H9 (cell line): Measurements from ENCODE around the gene OPALIN. TPM values are rescaled to one million over a fixed set of nuclear protein-coding genes. Genes with fewer than 3 reads are reported as not detected.
A peak's percentile ranks its signal among the peaks of the same experiment; 100 is the strongest.

Experiments used
- DNase-seq: peaks from one replicate; pipeline ENCODE4 v3.0.0-alpha.2; 2017
- H2AFZ ChIP-seq: one replicate; pipeline ENCODE4 v1.6.1; 2013; ENCODE audit warnings: mild to moderate bottlenecking, low read length, control low read depth, moderate library complexity
- H2AK5ac ChIP-seq: 2 replicates; pipeline ENCODE4 v1.6.1; 2013; ENCODE audit warnings: low read length, control low read depth, mixed read lengths; ENCODE audit not compliant: insufficient read length
- H2BK120ac ChIP-seq: one replicate; pipeline ENCODE4 v1.6.1; 2013; ENCODE audit warnings: low read depth, mild to moderate bottlenecking, low read length, control low read depth, inconsistent platforms; ENCODE audit not compliant: poor library complexity, severe bottlenecking
- H2BK12ac ChIP-seq: 2 replicates; pipeline ENCODE4 v1.6.1; 2013; ENCODE audit warnings: low read length, control low read depth, mixed read lengths, low read depth; ENCODE audit not compliant: insufficient read length
- H2BK15ac ChIP-seq: 2 replicates; pipeline ENCODE4 v1.6.1; 2013; ENCODE audit warnings: low read depth, low read length, control low read depth
- H2BK20ac ChIP-seq: one replicate; pipeline ENCODE4 v1.6.1; 2013; ENCODE audit warnings: low read depth, mild to moderate bottlenecking, low read length, control low read depth, inconsistent platforms; ENCODE audit not compliant: poor library complexity, severe bottlenecking
- H2BK5ac ChIP-seq: 2 replicates; pipeline ENCODE4 v1.6.1; 2013; ENCODE audit warnings: low read length, control low read depth, mixed read lengths; ENCODE audit not compliant: insufficient read length
- H3K14ac ChIP-seq: 2 replicates; pipeline ENCODE4 v1.6.1; 2013; ENCODE audit warnings: low read length, control low read depth; ENCODE audit not compliant: insufficient read depth
- H3K18ac ChIP-seq: 2 replicates; pipeline ENCODE4 v1.6.1; 2013; ENCODE audit warnings: low read depth, mild to moderate bottlenecking, mixed read lengths, low read length, control low read depth; ENCODE audit not compliant: insufficient read length
- H3K23ac ChIP-seq: 2 replicates; pipeline ENCODE4 v1.6.1; 2013; ENCODE audit warnings: low read length, control low read depth, mixed read lengths, low read depth; ENCODE audit not compliant: insufficient read length
- H3K23me2 ChIP-seq: 2 replicates; pipeline ENCODE4 v1.6.1; 2013; ENCODE audit warnings: low read depth, mild to moderate bottlenecking, mixed read lengths, low read length, control low read depth; ENCODE audit not compliant: insufficient read length, poor library complexity, severe bottlenecking
- H3K27ac ChIP-seq: 2 replicates; pipeline ENCODE4 v1.5.1; 2013; ENCODE audit warnings: low read length, control low read depth, mixed read lengths, low read depth; ENCODE audit not compliant: insufficient read length
- H3K27me3 ChIP-seq: 2 replicates; pipeline ENCODE4 v1.6.1; 2013; ENCODE audit warnings: low read length, control low read depth, inconsistent platforms; ENCODE audit not compliant: insufficient read depth
- H3K4ac ChIP-seq: 2 replicates; pipeline ENCODE4 v1.6.1; 2013; ENCODE audit warnings: low read depth, mild to moderate bottlenecking, control low read depth, inconsistent platforms, low read length, moderate library complexity
- H3K4me1 ChIP-seq: 2 replicates; pipeline ENCODE4 v1.6.1; 2013; ENCODE audit warnings: low read length, control low read depth, inconsistent platforms; ENCODE audit not compliant: insufficient read depth
- H3K4me2 ChIP-seq: 2 replicates; pipeline ENCODE4 v1.6.1; 2013; ENCODE audit warnings: low read length, control low read depth, mixed read lengths; ENCODE audit not compliant: insufficient read length, insufficient read depth
- H3K56ac ChIP-seq: 2 replicates; pipeline ENCODE4 v1.6.1; 2013; ENCODE audit warnings: low read depth, mild to moderate bottlenecking, mixed read lengths, low read length, control low read depth; ENCODE audit not compliant: insufficient read length
- H3K79me1 ChIP-seq: 2 replicates; pipeline ENCODE4 v1.6.1; 2013; ENCODE audit warnings: low read depth, mild to moderate bottlenecking, moderate library complexity, low read length, control low read depth, inconsistent platforms; ENCODE audit not compliant: insufficient read depth, poor library complexity, severe bottlenecking
- H3K79me2 ChIP-seq: 2 replicates; pipeline ENCODE4 v1.6.1; 2013; ENCODE audit warnings: low read length, control low read depth, inconsistent platforms; ENCODE audit not compliant: insufficient read depth
- H3K9ac ChIP-seq: 2 replicates; pipeline ENCODE4 v1.6.1; 2013; ENCODE audit warnings: low read length, control low read depth, mixed read lengths; ENCODE audit not compliant: insufficient read length; ENCODE audit errors: extremely low read depth
- H3K9me3 ChIP-seq: one replicate; pipeline ENCODE4 v1.6.1; 2013; ENCODE audit warnings: low read depth, low read length, inconsistent platforms; ENCODE audit not compliant: control insufficient read depth
- H3T11ph ChIP-seq: one replicate; pipeline ENCODE4 v1.6.1; 2013; ENCODE audit warnings: mild to moderate bottlenecking, low read length, control low read depth, inconsistent platforms
- H4K20me1 ChIP-seq: one replicate; pipeline ENCODE4 v1.6.1; 2013; ENCODE audit not compliant: control insufficient read depth, insufficient read length, insufficient read depth
- H4K5ac ChIP-seq: 2 replicates; pipeline ENCODE4 v1.6.1; 2013; ENCODE audit warnings: low read depth, mild to moderate bottlenecking, mixed read lengths, low read length, control low read depth; ENCODE audit not compliant: insufficient read length
- H4K8ac ChIP-seq: replicated peaks from 2 replicates; pipeline ENCODE4 v1.6.1; 2013; ENCODE audit warnings: low read length, control low read depth, mixed read lengths, low read depth; ENCODE audit not compliant: insufficient read length
- H4K91ac ChIP-seq: 2 replicates; pipeline ENCODE4 v1.6.1; 2013; ENCODE audit warnings: low read depth, mild to moderate bottlenecking, moderate library complexity, mixed read lengths, low read length, control low read depth; ENCODE audit not compliant: insufficient read length
- H3K27ac Mint-ChIP-seq, 3 experiments: 2 replicates in 2 of 3; 3 replicates in 1 of 3; pipeline ENCODE4 v1.8.0; 2020 to 2021; ENCODE audit warnings: mixed read lengths in 3 of 3, mild to moderate bottlenecking in 1 of 3, moderate library complexity in 1 of 3
- H3K27me3 Mint-ChIP-seq: 2 replicates; pipeline ENCODE4 v1.8.0; 2021; ENCODE audit warnings: low read depth, mild to moderate bottlenecking, moderate library complexity, mixed read lengths
- H3K36me3 Mint-ChIP-seq, 3 experiments: 2 replicates in 2 of 3; 3 replicates in 1 of 3; pipeline ENCODE4 v1.8.0; 2020 to 2021; ENCODE audit warnings: low read depth in 3 of 3, mixed read lengths in 3 of 3; ENCODE audit not compliant: insufficient read depth in 1 of 3
- H3K4me1 Mint-ChIP-seq, 2 experiments: 2 replicates each; pipeline ENCODE4 v1.8.0; 2020; ENCODE audit warnings: mixed read lengths in 2 of 2
- H3K4me3 Mint-ChIP-seq, 2 experiments: 2 replicates in 1 of 2; 3 replicates in 1 of 2; pipeline ENCODE4 v1.8.0; 2020 to 2021; ENCODE audit warnings: mild to moderate bottlenecking in 2 of 2, mixed read lengths in 2 of 2, moderate library complexity in 1 of 2
- H3K9me3 Mint-ChIP-seq, 2 experiments: 2 replicates in 1 of 2; 3 replicates in 1 of 2; pipeline ENCODE4 v1.8.0; 2020; ENCODE audit warnings: mild to moderate bottlenecking in 2 of 2, mixed read lengths in 2 of 2, moderate library complexity in 1 of 2
- whole genome bisulfite sequencing: extraction: QIAGEN DNeasy Blood & Tissue Kit; methylation state at CpG from one replicate; pipeline ENCODE4 v1.1.7; 2013; ENCODE audit warnings: missing lambda C conversion rate, low lambda C conversion rate, mixed read lengths; ENCODE audit not compliant: insufficient read length; ENCODE audit errors: extremely low coverage; 5-methylcytosine and 5-hydroxymethylcytosine counted together
- total RNA-seq: library from RNA; stranded (reverse); gene quantifications from 2 replicates; pipeline ENCODE4 v1.2.1, GENCODE V29; 2021
- TF ChIP-seq, protein P1 (sequence below): fragments of 200-600 bp; sonication (generic); conservative IDR thresholded peaks from 3 replicates; pipeline ENCODE4 v1.8.0; 2021; ENCODE audit warnings: antibody characterized with exemption, mild to moderate bottlenecking

OPALIN gene
- total RNA-seq, 1 experiment from 2014 or later, result not detected

GRCh38 chr10:96374639-96374984, 15.8 kb upstream of the OPALIN start:
- Histone ChIP-seq H3K27me3 (no peaks in the 10 kb centered on the region), H4K5ac (no peak overlapping the region), H4K91ac (no peak overlapping the region), H2BK20ac (no peak overlapping the region), H3K4me2 (peak overlapping the region; percentile 65), H3K9me3 (no peaks in the 10 kb centered on the region), H3K18ac (no peak overlapping the region), H4K8ac (no peak overlapping the region), H3K23me2 (peaks cover 7% of the 10 kb centered on the region), H2AK5ac (no peak overlapping the region), H3K56ac (no peak overlapping the region), H2BK12ac (no peak overlapping the region), H3K79me1 (no peaks in the 10 kb centered on the region), H3K79me2 (no peaks in the 10 kb centered on the region), H2BK5ac (no peak overlapping the region), H3K4ac (no peak overlapping the region), H3K14ac (no peak overlapping the region), H3K9ac (no peak overlapping the region), H3K23ac (no peak overlapping the region), H3K27ac (no peak overlapping the region), H3K4me1 (no peaks in the 10 kb centered on the region; the same call in 1 of the 2 replicates), H2AFZ (no peak overlapping the region), H2BK120ac (no peak overlapping the region), H2BK15ac (no peak overlapping the region), H4K20me1 (no peaks in the 10 kb centered on the region), H3T11ph (no peak overlapping the region)
- Mint-ChIP-seq H3K27me3 (peaks cover 16% of the 10 kb centered on the region), H3K4me1 (peaks cover 22 to 24% of the 10 kb centered on the region in 2 experiments), H3K27ac (no peak overlapping the region), H3K4me3 (peak overlapping the region; percentile 64; a peak in 4 of 5 replicates), H3K9me3 (no peaks in the 10 kb centered on the region; a peak in 2 of 5 replicates), H3K36me3 (peaks cover 0 to 2% (median 0%) of the 10 kb centered on the region in 3 experiments; a peak in 1 of 7 replicates)
- TF ChIP-seq, protein P1, sequence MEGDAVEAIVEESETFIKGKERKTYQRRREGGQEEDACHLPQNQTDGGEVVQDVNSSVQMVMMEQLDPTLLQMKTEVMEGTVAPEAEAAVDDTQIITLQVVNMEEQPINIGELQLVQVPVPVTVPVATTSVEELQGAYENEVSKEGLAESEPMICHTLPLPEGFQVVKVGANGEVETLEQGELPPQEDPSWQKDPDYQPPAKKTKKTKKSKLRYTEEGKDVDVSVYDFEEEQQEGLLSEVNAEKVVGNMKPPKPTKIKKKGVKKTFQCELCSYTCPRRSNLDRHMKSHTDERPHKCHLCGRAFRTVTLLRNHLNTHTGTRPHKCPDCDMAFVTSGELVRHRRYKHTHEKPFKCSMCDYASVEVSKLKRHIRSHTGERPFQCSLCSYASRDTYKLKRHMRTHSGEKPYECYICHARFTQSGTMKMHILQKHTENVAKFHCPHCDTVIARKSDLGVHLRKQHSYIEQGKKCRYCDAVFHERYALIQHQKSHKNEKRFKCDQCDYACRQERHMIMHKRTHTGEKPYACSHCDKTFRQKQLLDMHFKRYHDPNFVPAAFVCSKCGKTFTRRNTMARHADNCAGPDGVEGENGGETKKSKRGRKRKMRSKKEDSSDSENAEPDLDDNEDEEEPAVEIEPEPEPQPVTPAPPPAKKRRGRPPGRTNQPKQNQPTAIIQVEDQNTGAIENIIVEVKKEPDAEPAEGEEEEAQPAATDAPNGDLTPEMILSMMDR, result no peak; the same call in 2 of the 3 replicates
- DNase-seq, result peak; percentile 52
- WGBS, result no CpG with 5 or more reads among the region's 9 CpGs
